ENCODE results near the gene MORC2. TPM values are rescaled to one million over a fixed set of nuclear protein-coding genes. Genes with fewer than 3 reads are reported as not detected.

The MORC2 gene
- total RNA-seq, 2 experiments from 2014 or later = 39.2 to 49.4 TPM

DNA sequence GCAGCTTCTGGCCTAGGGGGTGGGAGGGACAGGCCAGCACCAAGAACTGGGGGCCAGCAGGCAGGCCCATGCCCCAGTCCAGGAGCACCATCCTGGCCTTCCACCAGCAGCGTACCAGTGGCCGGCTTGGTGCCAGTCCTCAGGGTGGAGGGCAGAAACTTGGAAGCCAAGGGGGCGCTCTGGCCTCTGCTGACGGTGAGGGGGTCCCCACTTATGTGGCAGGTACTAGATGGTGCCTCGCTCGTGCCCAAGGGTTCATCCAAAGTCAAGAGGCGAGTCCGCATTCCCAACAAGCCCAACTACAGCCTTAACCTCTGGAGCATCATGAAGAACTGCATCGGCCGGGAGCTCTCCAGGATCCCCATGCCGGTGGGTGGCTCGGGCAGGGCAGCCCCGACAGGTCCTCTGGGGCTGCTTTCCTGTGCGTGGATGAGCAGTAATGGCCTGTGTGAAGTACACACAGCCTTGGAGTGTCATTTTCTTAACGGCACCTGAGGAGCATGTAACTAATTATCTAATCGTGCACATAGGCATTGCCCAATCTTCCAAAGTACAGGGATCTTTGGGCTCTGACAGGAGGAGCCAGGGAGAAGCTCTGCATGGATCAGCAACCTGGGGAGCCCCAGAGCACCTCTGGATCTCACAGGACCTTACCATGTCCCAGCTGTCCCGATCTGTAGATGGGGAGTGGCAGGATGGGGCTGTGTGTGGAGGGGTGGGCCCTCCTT, 79.1 kb downstream of the MORC2 start:
- Mint-ChIP-seq H3K36me3 (ENCODE audit: low read depth) (no peaks in the 10 kb centered on the region), H3K4me1 (peaks cover 18% of the 10 kb centered on the region), H3K4me3 (no peak overlapping the region), H3K9me3 (no peaks in the 10 kb centered on the region), H3K27me3 (no peaks in the 10 kb centered on the region), H3K27ac (no peak overlapping the region)
- CTCF ChIA-PET = interaction anchor here (1.0 kb wide), 1 partner anchor 10 kb away, joined by 4 read pairs; no protein-coding TSS in a partner anchor
- POLR2A ChIA-PET = no interaction called here
- no peak for DNase-seq

DNA sequence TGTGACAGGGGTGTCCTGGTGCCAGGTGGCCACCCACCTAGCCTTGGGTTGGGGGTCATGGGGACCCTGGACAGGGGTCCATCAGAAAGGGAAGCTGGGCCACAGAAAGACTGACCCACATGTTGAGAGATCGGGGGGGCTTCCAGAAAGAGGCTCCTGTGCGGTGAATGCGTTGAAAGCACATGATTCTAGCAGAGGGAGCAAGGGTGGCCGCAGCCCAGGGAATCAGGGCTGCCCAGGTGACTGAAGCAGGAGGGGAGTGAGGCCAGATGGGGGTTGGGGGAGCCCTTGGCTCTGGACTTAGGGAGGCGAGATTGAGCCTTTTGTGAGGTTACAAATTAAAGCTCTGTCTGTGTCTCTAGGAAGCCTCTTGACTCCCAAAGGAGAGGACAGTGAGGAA, 80.7 kb downstream of the MORC2 start:
- DNase-seq = no peak
- H3K27me3 Mint-ChIP-seq = no peaks in the 10 kb centered on the region
- peaks cover 6% of the 10 kb centered on the region for H3K4me1 Mint-ChIP-seq
- no peaks in the 10 kb centered on the region for H3K9me3 Mint-ChIP-seq
- H3K27ac Mint-ChIP-seq = no peak overlapping the region
- no peaks in the 10 kb centered on the region for H3K36me3 Mint-ChIP-seq (ENCODE audit: low read depth)
- ChIA-PET CTCF (interaction anchor here (0.6 kb wide), 1 partner anchor 84 kb away, joined by 4 read pairs; no protein-coding TSS in a partner anchor), POLR2A (no interaction called here)
- no peak overlapping the region for H3K4me3 Mint-ChIP-seq

DNA sequence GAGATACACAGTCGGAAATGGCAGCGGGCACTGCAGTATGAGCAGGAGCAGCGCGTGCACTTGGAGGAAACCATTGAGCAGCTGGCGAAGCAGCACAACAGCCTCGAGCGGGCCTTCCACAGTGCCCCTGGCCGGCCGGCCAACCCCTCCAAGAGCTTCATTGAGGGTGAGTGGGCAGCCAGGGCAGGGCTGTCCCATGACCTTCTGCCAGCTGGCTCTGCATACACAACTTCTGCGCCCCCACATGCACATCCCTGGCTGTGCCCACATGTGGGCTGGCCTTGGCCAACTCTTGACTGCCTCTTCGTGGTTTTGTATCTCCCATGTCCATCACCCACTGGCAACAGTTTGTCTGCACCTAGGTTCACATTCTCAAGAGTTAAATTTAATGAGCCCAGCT, 81.1 kb downstream of the MORC2 start:
- Mint-ChIP-seq H3K9me3 (no peaks in the 10 kb centered on the region), H3K27me3 (no peaks in the 10 kb centered on the region), H3K27ac (no peak overlapping the region), H3K36me3 (ENCODE audit: low read depth) (no peaks in the 10 kb centered on the region), H3K4me1 (peaks cover 6% of the 10 kb centered on the region), H3K4me3 (no peak overlapping the region)
- ChIA-PET CTCF (no interaction called here), POLR2A (no interaction called here)
- DNase-seq = no peak

DNA sequence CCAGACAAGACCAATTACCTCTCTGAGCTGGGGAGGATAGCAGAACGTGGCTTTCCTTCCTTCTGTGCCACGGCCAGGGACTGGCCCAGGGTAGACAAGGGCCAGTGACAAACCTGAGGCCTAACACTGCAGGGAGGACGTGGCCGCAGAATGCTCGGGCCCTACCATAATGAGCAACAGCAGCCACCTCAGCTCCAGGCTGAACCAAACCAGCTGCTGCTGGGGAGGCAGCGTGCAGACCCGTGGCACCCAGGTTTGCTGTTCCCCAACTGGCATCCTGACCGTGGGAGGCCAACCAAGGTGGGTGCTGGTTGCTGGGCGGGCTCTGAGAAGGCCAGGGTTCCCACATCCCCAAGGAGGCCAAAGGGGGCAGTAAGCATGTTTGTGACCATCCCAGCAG, 83.0 kb downstream of the MORC2 start:
- Mint-ChIP-seq H3K4me1 (no peaks in the 10 kb centered on the region), H3K27me3 (no peaks in the 10 kb centered on the region), H3K27ac (no peak overlapping the region), H3K9me3 (no peaks in the 10 kb centered on the region), H3K4me3 (no peak overlapping the region), H3K36me3 (ENCODE audit: low read depth) (no peaks in the 10 kb centered on the region)
- CTCF ChIA-PET = interaction anchor here (0.6 kb wide), 1 partner anchor 628 kb away, joined by 3 read pairs; no protein-coding TSS in a partner anchor
- DNase-seq = no peak
- POLR2A ChIA-PET = interaction anchor here (1.1 kb wide), 1 partner anchor 100 kb away, joined by 4 read pairs; no protein-coding TSS in a partner anchor

DNA sequence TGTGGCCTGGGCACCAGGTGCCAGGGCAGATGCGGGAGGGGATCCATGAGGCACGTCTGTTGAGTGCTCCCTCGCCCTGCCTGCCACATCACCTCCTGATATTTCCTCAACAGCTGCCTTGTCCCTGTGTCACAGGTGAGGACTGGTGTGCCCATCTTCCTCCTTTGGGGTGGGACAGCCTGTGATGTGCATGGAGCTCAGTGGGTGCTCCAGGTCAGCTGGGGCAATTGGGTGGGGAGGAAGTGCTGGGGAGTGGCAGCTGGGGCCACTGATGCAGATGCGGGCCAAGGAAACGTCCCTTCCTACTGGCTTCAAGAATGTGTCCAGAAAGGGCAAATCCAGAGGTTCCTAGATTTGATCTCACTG, 83.6 kb downstream of the MORC2 start:
- Mint-ChIP-seq H3K36me3 (ENCODE audit: low read depth) (no peaks in the 10 kb centered on the region), H3K4me3 (no peak overlapping the region), H3K9me3 (no peaks in the 10 kb centered on the region), H3K27ac (no peak overlapping the region), H3K27me3 (no peaks in the 10 kb centered on the region), H3K4me1 (no peaks in the 10 kb centered on the region)
- DNase-seq = no peak
- ChIA-PET CTCF (no interaction called here), POLR2A (interaction anchor here (1.1 kb wide), 1 partner anchor 99 kb away, joined by 4 read pairs; no protein-coding TSS in a partner anchor)

DNA sequence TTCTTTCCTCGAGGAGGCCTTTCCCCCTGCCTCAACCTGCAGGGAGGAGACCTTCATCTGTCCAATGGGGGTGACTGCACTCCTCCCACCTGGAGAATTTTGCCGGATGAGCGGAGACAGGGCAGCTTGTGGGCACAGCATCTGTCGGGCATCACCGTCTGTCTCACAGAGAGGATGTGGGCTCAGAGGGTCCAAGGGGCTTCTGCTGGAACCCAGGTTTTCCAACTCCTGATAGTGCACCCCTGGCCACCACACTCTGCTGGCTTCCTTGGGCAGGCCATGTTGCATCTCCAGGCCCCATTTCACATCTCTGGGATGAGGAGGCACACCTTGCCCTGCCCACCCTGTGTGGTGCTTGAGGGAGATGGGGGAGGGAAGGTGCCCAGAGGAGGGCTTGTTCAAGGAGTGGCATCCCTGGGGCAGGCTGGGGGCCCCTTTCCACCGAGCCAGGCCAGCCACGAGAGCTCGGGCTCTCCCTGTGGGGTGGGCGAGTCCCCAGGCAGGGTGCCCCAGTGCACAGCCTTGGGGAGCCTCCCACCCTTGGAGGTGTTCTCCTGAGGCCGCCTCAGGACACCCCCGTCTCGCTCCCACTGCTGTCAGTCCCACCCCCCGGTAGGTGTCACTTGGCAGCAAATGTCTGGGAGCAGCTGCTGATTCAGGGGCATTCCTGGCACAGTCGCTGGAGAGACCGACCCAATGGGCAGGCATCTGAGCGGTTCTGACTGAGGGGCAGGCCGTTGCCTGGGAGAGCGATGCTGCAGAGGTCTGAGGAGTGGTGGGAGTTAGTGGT, 84.2 kb downstream of the MORC2 start:
- no peaks in the 10 kb centered on the region for H3K4me1 Mint-ChIP-seq
- H3K9me3 Mint-ChIP-seq = no peaks in the 10 kb centered on the region
- no peak overlapping the region for H3K4me3 Mint-ChIP-seq
- DNase-seq = no peak
- H3K27ac Mint-ChIP-seq = no peak overlapping the region
- H3K36me3 Mint-ChIP-seq (ENCODE audit: low read depth) = no peaks in the 10 kb centered on the region
- CTCF ChIA-PET = no interaction called here
- POLR2A ChIA-PET = interaction anchor here (1.1 kb wide), 1 partner anchor 99 kb away, joined by 4 read pairs; no protein-coding TSS in a partner anchor
- H3K27me3 Mint-ChIP-seq = no peaks in the 10 kb centered on the region

DNA sequence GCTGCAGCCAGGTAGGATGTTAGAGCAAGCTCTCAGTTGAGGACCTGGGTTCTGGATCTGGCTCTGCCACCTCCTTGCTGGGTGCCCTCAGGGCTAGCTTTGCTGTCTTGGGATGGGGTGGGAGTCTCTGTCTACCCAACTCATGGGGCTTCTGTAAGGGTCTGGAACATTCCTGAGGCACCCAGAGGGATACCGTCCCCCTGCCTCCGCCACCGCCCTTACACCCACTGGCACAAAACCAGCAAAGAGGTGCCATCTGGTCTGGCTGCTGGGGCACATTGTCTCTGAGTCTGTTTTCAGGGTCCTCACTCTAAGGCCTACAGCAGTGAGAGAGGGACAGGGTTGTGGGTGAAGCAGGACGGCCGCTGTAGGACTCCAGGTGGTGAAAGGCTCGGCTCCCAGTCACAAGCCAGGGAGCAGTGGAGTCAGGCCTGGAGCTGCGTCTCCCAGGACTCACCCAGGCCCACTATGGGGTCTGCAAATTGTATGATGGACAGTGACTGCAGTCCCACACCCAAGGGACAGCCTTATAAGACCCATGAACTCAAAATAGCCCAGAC, 84.9 kb downstream of the MORC2 start:
- no peaks in the 10 kb centered on the region for H3K27me3 Mint-ChIP-seq
- DNase-seq = no peak
- H3K4me3 Mint-ChIP-seq = no peak overlapping the region
- no peaks in the 10 kb centered on the region for H3K36me3 Mint-ChIP-seq (ENCODE audit: low read depth)
- H3K4me1 Mint-ChIP-seq = no peaks in the 10 kb centered on the region
- H3K9me3 Mint-ChIP-seq = no peaks in the 10 kb centered on the region
- no peak overlapping the region for H3K27ac Mint-ChIP-seq
- ChIA-PET CTCF (no interaction called here), POLR2A (no interaction called here)

DNA sequence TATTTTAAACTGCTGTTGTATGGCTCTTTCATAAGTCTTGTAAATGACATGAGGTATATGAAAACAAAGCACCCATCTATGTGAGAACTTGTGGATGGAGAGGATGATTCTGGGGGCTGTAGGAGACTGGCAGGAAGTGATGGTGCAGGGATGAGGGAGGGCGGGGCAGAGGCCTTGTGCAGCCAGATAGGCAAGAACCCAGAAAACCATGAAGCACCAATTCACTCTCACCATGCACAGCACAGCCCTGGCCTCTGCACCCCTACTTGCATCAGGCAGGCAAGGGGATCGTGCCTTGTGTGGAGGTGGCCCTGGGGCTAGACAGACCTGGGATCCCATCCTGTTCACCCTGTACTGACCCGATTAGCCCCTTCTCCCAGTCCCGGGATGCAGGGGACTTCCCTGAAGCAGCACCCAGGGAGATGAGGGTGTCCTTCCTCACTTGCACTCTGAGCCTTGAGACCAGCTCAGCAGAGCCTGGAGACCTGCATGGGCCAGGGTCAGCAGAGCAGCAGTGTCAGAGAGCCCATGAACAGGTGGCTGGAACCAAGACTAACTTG, 85.5 kb downstream of the MORC2 start:
- POLR2A ChIA-PET = no interaction called here
- Mint-ChIP-seq H3K36me3 (ENCODE audit: low read depth) (no peaks in the 10 kb centered on the region), H3K27me3 (no peaks in the 10 kb centered on the region), H3K27ac (no peak overlapping the region), H3K4me3 (no peak overlapping the region), H3K9me3 (no peaks in the 10 kb centered on the region), H3K4me1 (no peaks in the 10 kb centered on the region)
- DNase-seq = no peak
- CTCF ChIA-PET = no interaction called here

DNA sequence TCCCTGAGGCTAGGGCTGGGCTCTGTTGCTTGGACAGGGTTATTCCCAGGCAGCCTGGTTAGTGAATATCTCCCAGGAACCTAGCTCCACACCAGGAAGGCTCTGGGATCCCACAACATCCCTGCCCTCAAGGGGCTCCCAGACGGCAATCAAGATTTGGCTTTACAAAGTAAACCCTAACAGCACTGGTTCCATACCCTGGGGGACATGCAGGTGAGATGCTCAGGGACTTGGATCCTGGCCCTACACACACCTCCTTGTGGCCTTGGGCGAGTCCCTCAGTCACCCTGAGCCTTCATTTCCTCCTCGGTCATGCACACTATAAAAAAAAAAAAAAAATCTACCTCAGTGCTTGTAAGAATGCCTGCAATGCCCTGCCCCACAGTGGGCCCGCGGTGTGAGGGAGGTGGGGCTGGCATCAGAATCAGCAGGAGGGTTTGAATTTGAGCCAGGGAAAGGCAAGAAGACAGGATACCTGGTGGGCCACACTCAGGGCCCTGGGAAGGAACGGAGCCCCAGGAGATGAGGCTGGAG, 86.3 kb downstream of the MORC2 start:
- H3K27ac Mint-ChIP-seq = no peak overlapping the region
- ChIA-PET POLR2A (no interaction called here), CTCF (no interaction called here)
- no peaks in the 10 kb centered on the region for H3K36me3 Mint-ChIP-seq (ENCODE audit: low read depth)
- H3K4me1 Mint-ChIP-seq = no peaks in the 10 kb centered on the region
- H3K4me3 Mint-ChIP-seq = no peak overlapping the region
- no peaks in the 10 kb centered on the region for H3K27me3 Mint-ChIP-seq
- no peaks in the 10 kb centered on the region for H3K9me3 Mint-ChIP-seq
- DNase-seq = no peak

DNA sequence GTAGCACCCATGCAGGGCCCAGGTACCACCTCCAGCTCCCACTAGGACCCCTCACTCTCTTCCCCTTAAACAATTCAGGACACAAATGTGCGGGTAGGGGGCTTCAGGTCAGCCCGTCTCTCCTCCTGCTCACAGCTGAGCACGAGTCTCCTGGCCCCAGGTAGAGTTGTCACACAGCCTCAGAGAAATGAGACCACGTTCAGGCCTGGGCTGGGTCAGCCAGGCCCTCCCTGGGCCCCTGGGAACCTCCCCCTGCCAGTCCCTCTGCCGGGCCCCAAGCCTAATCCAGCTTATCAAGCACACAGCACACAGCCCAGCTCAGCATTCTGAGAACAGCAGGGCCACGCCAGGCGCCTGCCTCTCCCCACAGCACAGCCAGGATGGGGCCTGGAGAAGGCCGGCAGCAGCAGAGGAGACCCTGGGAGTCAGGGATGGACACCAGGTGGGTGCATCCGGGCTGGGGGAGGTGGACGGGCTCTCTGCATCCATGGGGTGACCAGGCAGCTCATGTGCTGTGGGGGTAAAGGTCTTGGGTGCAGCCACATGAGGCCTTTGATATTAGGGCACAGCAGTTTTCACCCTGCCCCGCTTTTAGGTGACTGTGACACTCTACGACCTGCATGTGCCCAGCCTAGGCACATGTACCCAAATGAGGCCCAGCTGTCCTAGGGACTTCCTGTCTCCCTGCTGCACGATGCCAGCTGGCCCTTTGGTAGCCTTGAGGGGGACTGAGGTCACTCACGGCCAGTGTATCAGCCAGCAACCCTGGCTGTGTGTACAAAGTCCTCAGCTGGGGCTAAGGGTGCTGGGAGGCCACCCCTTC, 87.0 kb downstream of the MORC2 start:
- ChIA-PET POLR2A (no interaction called here), CTCF (interaction anchor here (1.0 kb wide), 1 partner anchor 9 kb away, joined by 3 read pairs; no protein-coding TSS in a partner anchor)
- H3K4me3 Mint-ChIP-seq = no peak overlapping the region
- no peaks in the 10 kb centered on the region for H3K9me3 Mint-ChIP-seq
- no peaks in the 10 kb centered on the region for H3K27me3 Mint-ChIP-seq
- DNase-seq = no peak
- H3K36me3 Mint-ChIP-seq (ENCODE audit: low read depth) = no peaks in the 10 kb centered on the region
- no peak overlapping the region for H3K27ac Mint-ChIP-seq
- H3K4me1 Mint-ChIP-seq = no peaks in the 10 kb centered on the region

DNA sequence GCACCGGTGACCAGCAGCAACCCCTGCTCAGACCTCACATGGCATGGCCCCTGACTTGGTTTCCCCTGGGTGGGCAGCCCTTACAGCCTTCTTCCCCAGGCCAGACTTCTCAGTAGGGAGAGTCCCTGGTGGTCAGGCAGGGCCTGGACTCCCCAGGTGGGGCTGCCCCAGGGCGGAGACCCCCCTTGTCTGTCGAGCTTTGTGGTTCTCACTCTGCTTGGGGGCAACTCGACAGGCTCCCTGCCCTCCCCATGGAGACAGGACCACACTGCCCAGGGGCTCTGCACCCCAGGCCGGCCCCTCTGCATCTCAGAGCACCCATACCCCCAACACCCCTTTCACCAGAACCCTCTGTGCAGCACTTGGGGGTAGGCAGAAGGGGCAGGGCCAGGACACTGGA, 87.7 kb downstream of the MORC2 start:
- no peaks in the 10 kb centered on the region for H3K4me1 Mint-ChIP-seq
- no peaks in the 10 kb centered on the region for H3K27me3 Mint-ChIP-seq
- no peak for DNase-seq
- H3K27ac Mint-ChIP-seq = no peak overlapping the region
- H3K36me3 Mint-ChIP-seq (ENCODE audit: low read depth) = no peaks in the 10 kb centered on the region
- CTCF ChIA-PET = interaction anchor here (1.0 kb wide), 1 partner anchor 10 kb away, joined by 3 read pairs; no protein-coding TSS in a partner anchor
- no peaks in the 10 kb centered on the region for H3K9me3 Mint-ChIP-seq
- POLR2A ChIA-PET = no interaction called here
- H3K4me3 Mint-ChIP-seq = no peak overlapping the region

DNA sequence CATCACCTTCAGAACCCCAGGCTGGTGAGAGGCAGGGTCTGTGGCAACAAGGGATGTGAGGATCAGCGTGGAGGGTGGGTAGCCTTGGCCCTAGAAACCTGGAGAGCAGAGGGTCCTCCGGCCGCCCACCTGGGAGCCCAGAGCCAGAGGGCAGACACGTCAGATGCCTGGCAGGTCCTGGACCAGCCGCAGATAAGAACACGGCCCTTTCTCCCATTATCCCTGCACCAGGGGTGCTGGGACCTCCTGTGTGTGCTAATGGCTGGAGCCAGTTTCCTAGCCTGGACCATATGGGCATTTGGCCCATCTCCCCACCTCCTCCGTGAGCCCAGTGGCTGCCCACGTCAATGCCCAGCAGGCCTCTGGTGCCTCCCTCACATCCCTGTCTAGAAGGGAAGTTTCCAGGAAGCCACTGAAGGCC, 88.4 kb downstream of the MORC2 start:
- POLR2A ChIA-PET = no interaction called here

More for the DNA sequence above, 88.4 kb downstream of the MORC2 start:
- no peaks in the 10 kb centered on the region for H3K36me3 Mint-ChIP-seq (ENCODE audit: low read depth)
- no peak overlapping the region for H3K27ac Mint-ChIP-seq
- DNase-seq = no peak
- no peak overlapping the region for H3K4me3 Mint-ChIP-seq
- H3K4me1 Mint-ChIP-seq = no peaks in the 10 kb centered on the region
- CTCF ChIA-PET = no interaction called here
- no peaks in the 10 kb centered on the region for H3K27me3 Mint-ChIP-seq
- no peaks in the 10 kb centered on the region for H3K9me3 Mint-ChIP-seq
